Endodermal cell (in vitro differentiated cells): ENCODE measurements around the gene TIMP2. TPM values are rescaled to one million over a fixed set of nuclear protein-coding genes. Genes with fewer than 3 reads are reported as not detected.

Source experiments
- DNase-seq: peaks from one replicate; pipeline ENCODE4 v3.0.0-alpha.2; 2017
- H3K27ac ChIP-seq: 2 replicates; pipeline ENCODE4 v1.5.1; 2013; ENCODE audit warnings: mild to moderate bottlenecking, low read depth, low read length, moderate library complexity
- H3K27me3 ChIP-seq: 2 replicates; pipeline ENCODE4 v1.6.1; 2013; ENCODE audit warnings: mild to moderate bottlenecking, low read length, moderate library complexity; ENCODE audit not compliant: insufficient read depth, control insufficient read depth, poor library complexity, severe bottlenecking
- H3K36me3 ChIP-seq: 2 replicates; pipeline ENCODE4 v1.7.0; 2013; ENCODE audit warnings: mild to moderate bottlenecking, low read length, moderate library complexity; ENCODE audit not compliant: control insufficient read depth, insufficient read depth
- H3K4me1 ChIP-seq: one replicate; pipeline ENCODE4 v1.7.0; 2013; ENCODE audit warnings: low read length; ENCODE audit not compliant: control insufficient read depth, insufficient read depth
- H3K4me3 ChIP-seq: 2 replicates; pipeline ENCODE4 v1.5.1; 2013; ENCODE audit warnings: mild to moderate bottlenecking, low read length, moderate library complexity
- H3K9ac ChIP-seq: 2 replicates; pipeline ENCODE4 v1.6.1; 2013; ENCODE audit warnings: mild to moderate bottlenecking, low read length, moderate library complexity; ENCODE audit not compliant: poor library complexity, severe bottlenecking; ENCODE audit errors: extremely low read depth
- H3K9me3 ChIP-seq: 2 replicates; pipeline ENCODE4 v1.6.1; 2013; ENCODE audit warnings: mild to moderate bottlenecking, low read length, moderate library complexity; ENCODE audit not compliant: control insufficient read depth
- H3K27ac Mint-ChIP-seq: 2 replicates; pipeline ENCODE4 v1.8.0; 2020; ENCODE audit warnings: mixed read lengths
- H3K27me3 Mint-ChIP-seq: 2 replicates; pipeline ENCODE4 v1.8.0; 2021; ENCODE audit warnings: mild to moderate bottlenecking, mixed read lengths; ENCODE audit not compliant: insufficient read depth
- H3K36me3 Mint-ChIP-seq: 2 replicates; pipeline ENCODE4 v1.8.0; 2020; ENCODE audit warnings: low read depth, mixed read lengths
- H3K4me1 Mint-ChIP-seq: 2 replicates; pipeline ENCODE4 v1.8.0; 2020; ENCODE audit warnings: mixed read lengths
- H3K4me3 Mint-ChIP-seq: 2 replicates; pipeline ENCODE4 v1.8.0; 2020; ENCODE audit warnings: mild to moderate bottlenecking, moderate library complexity, mixed read lengths
- H3K9me3 Mint-ChIP-seq: 2 replicates; pipeline ENCODE4 v1.8.0; 2020; ENCODE audit warnings: mild to moderate bottlenecking, mixed read lengths
- CTCF ChIP-seq: fragments of 200-600 bp; sonication (generic); conservative IDR thresholded peaks from 2 replicates; pipeline ENCODE4 v1.5.0; 2021; ENCODE audit warnings: antibody characterized with exemption, mild to moderate bottlenecking
- WGBS, 2 experiments: methylation state at CpG; one replicate each; pipeline versions ENCODE4 v1.1.5 to v1.1.7; 2013; ENCODE audit warnings: missing lambda C conversion rate in 2 of 2, mixed read lengths in 1 of 2; ENCODE audit not compliant: insufficient coverage in 1 of 2, insufficient read length in 1 of 2; 5-methylcytosine and 5-hydroxymethylcytosine counted together
- total RNA-seq, 2 donors: library from RNA; stranded (reverse); fragmentation: NEBNext Ultra II Directional in 1 of 2; extraction: Animal tissue kit (Norgen Biotek cat#: 25700) in 1 of 2; gene quantifications; 2 replicates in 1 of 2; 3 replicates in 1 of 2; pipeline ENCODE4 v1.2.1, GENCODE V29; 2021

Gene TIMP2
- total RNA-seq, 2 donors from 2014 or later, result 36.9 to 42.7 TPM

- H3K27me3 Mint-ChIP-seq, result no peaks in the 10 kb centered on the region
- Histone ChIP-seq H3K9me3 (no peaks in the 10 kb centered on the region), H3K36me3 (no peaks in the 10 kb centered on the region), H3K27ac (peak overlapping the region; percentile 94), H3K4me1 (peaks cover 6% of the 10 kb centered on the region), H3K9ac (no peak overlapping the region), H3K4me3 (no peak overlapping the region), H3K27me3 (no peaks in the 10 kb centered on the region)
- WGBS, 2 experiments, result 26 to 45% methylated on average over 21 to 24 of the region's 24 CpGs
- H3K4me1 Mint-ChIP-seq, result peaks cover 15% of the 10 kb centered on the region
- H3K36me3 Mint-ChIP-seq, result no peaks in the 10 kb centered on the region
- H3K9me3 Mint-ChIP-seq, result no peaks in the 10 kb centered on the region
- peak overlapping the region; percentile 88 for H3K27ac Mint-ChIP-seq
- DNase-seq, result peak; percentile 92
- TF ChIP-seq CTCF, result no peak
- peak overlapping the region; percentile 29 for H3K4me3 Mint-ChIP-seq
Observed at GRCh38 chr17:78883533-78884131, 41.6 kb downstream of the TIMP2 start.

GRCh38 chr17:78883089-78883532, 42.1 kb downstream of the TIMP2 start:
- H3K4me1 Mint-ChIP-seq, result peaks cover 15% of the 10 kb centered on the region
- no peak overlapping the region for H3K4me3 ChIP-seq
- WGBS, 2 experiments, result 72 to 87% methylated on average over 3 to 10 of the region's 10 CpGs
- H3K27me3 Mint-ChIP-seq, result no peaks in the 10 kb centered on the region
- H3K9me3 Mint-ChIP-seq, result no peaks in the 10 kb centered on the region
- TF ChIP-seq CTCF, result no peak
- peak overlapping the region; percentile 88 for H3K27ac Mint-ChIP-seq
- no peaks in the 10 kb centered on the region for H3K36me3 ChIP-seq
- H3K4me3 Mint-ChIP-seq, result no peak overlapping the region
- H3K27ac ChIP-seq, result peak overlapping the region; percentile 94
- no peak overlapping the region for H3K9ac ChIP-seq
- H3K9me3 ChIP-seq, result no peaks in the 10 kb centered on the region
- no peak for DNase-seq
- peaks cover 1% of the 10 kb centered on the region for H3K36me3 Mint-ChIP-seq
- peaks cover 6% of the 10 kb centered on the region for H3K4me1 ChIP-seq
- no peaks in the 10 kb centered on the region for H3K27me3 ChIP-seq

- H3K4me3 Mint-ChIP-seq, result no peak overlapping the region
- Histone ChIP-seq H3K27me3 (no peaks in the 10 kb centered on the region), H3K4me3 (no peak overlapping the region), H3K27ac (peak overlapping the region; percentile 94), H3K9me3 (no peaks in the 10 kb centered on the region), H3K36me3 (no peaks in the 10 kb centered on the region), H3K4me1 (peaks cover 6% of the 10 kb centered on the region), H3K9ac (no peak overlapping the region)
- no peak for TF ChIP-seq CTCF
- 77 to 82% methylated on average over 9 to 14 of the region's 14 CpGs for WGBS, 2 experiments
- H3K36me3 Mint-ChIP-seq, result peaks cover 5% of the 10 kb centered on the region
- peaks cover 15% of the 10 kb centered on the region for H3K4me1 Mint-ChIP-seq
- DNase-seq, result peak; percentile 68
- H3K27ac Mint-ChIP-seq, result peak overlapping the region; percentile 31
- H3K27me3 Mint-ChIP-seq, result no peaks in the 10 kb centered on the region
- H3K9me3 Mint-ChIP-seq, result no peaks in the 10 kb centered on the region
Observed at GRCh38 chr17:78882540-78883088, 42.6 kb downstream of the TIMP2 start.
